Brain microvascular endothelial cell (primary cell): ENCODE measurements around the gene TSPOAP1.
A peak's percentile ranks its signal among the peaks of the same experiment; 100 is the strongest.

Source experiments
- DNase-seq: peaks from one replicate; pipeline ENCODE4 v3.0.0-alpha.2; 2020
- H3K27ac ChIP-seq: fragments of 250-450 bp; sonication (Bioruptor Pico); 2 replicates; pipeline ENCODE4 v1.5.1; 2020; ENCODE audit warnings: mild to moderate bottlenecking, moderate library complexity
- H3K27me3 ChIP-seq: fragments of 250-450 bp; sonication (Bioruptor Pico); replicated peaks from 2 replicates; pipeline ENCODE4 v1.5.1; 2020; ENCODE audit warnings: mild to moderate bottlenecking
- H3K36me3 ChIP-seq: fragments of 250-450 bp; sonication (Bioruptor Pico); replicated peaks from 2 replicates; pipeline ENCODE4 v1.5.1; 2020; ENCODE audit warnings: mild to moderate bottlenecking
- H3K4me3 ChIP-seq: 2 replicates; pipeline ENCODE4 v1.5.1; 2011; ENCODE audit warnings: low read depth, mild to moderate bottlenecking, control low read depth, low read length, moderate library complexity
- in situ Hi-C: cut with HindIII; loops from 2 replicates; pipeline ENCODE4 v1.10.0; 2017; ENCODE audit warnings: low sequenced_read_pairs, low pct_ligation_motif_present
- TF ChIP-seq, protein P1 (sequence below): IDR thresholded peaks from 2 replicates; pipeline ENCODE4 v1.5.1; 2011; ENCODE audit warnings: low read depth, mild to moderate bottlenecking, moderate library complexity, low read length, control low read depth, inconsistent platforms; ENCODE audit errors: missing control alignments

Gene TSPOAP1

GRCh38 chr17:58357312-58358297 is 29.0 kb upstream of the TSPOAP1 start:
- no peaks in the 10 kb centered on the region for H3K36me3 ChIP-seq
- H3K4me3 ChIP-seq = no peak overlapping the region
- no peak overlapping the region for H3K27ac ChIP-seq
- in situ Hi-C loops = no loop called here
- TF ChIP-seq, protein P1, sequence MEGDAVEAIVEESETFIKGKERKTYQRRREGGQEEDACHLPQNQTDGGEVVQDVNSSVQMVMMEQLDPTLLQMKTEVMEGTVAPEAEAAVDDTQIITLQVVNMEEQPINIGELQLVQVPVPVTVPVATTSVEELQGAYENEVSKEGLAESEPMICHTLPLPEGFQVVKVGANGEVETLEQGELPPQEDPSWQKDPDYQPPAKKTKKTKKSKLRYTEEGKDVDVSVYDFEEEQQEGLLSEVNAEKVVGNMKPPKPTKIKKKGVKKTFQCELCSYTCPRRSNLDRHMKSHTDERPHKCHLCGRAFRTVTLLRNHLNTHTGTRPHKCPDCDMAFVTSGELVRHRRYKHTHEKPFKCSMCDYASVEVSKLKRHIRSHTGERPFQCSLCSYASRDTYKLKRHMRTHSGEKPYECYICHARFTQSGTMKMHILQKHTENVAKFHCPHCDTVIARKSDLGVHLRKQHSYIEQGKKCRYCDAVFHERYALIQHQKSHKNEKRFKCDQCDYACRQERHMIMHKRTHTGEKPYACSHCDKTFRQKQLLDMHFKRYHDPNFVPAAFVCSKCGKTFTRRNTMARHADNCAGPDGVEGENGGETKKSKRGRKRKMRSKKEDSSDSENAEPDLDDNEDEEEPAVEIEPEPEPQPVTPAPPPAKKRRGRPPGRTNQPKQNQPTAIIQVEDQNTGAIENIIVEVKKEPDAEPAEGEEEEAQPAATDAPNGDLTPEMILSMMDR = no peak
- no peak for DNase-seq
- no peaks in the 10 kb centered on the region for H3K27me3 ChIP-seq

DNA sequence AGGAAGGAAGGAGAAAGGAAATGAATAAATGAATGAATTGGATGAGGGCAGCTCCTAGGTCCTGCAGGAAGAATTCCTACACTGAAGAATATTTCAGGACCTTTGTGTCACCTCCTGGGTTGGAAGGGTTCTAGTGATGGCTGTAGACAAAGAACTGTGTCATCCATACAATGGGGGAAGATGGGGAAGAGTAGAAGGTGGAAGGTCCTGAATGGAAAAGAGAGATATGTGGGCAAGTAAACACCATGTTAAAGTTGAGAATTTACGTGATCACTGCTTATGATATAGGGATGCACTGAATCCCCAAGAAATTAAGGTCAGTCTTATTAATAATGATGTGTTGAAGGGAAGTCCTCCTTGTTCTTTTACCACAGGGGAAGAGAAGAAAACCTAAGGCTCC is 27.6 kb upstream of the TSPOAP1 start:
- no peaks in the 10 kb centered on the region for H3K36me3 ChIP-seq
- H3K27ac ChIP-seq = no peak overlapping the region
- TF ChIP-seq, protein P1 = no peak
- no peaks in the 10 kb centered on the region for H3K27me3 ChIP-seq
- no peak overlapping the region for H3K4me3 ChIP-seq
- in situ Hi-C loops = no loop called here
- no peak for DNase-seq

- Histone ChIP-seq H3K27ac (no peak overlapping the region), H3K27me3 (no peaks in the 10 kb centered on the region), H3K4me3 (no peak overlapping the region), H3K36me3 (peaks cover 6% of the 10 kb centered on the region)
- in situ Hi-C loops = no loop called here
- no peak for DNase-seq
- TF ChIP-seq, protein P1 = no peak
Observed at GRCh38 chr17:58354541-58355216, 26.1 kb upstream of the TSPOAP1 start.

DNA sequence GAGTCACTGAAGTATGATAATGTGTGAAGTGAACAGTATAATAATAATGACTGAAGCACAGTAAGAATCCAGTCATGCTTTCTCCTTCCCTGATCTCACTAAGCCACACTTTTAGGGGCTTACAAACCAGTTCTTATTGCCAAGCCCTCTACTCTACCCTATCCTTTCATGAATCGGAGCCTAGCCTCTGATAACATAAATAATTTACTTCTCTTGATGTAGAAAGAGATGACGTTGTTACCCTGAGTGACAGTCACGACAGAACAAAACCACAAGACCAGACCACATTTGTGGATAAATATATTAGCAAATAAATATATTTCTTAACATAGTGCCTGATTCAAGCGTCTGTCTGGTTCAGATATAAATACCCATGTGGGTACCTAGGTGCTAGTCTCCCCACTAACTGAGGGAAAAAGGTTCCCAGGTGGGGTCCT is 24.8 kb upstream of the TSPOAP1 start:
- in situ Hi-C loops = no loop called here
- H3K27me3 ChIP-seq = no peaks in the 10 kb centered on the region
- no peak overlapping the region for H3K4me3 ChIP-seq
- DNase-seq = no peak
- no peak overlapping the region for H3K27ac ChIP-seq
- H3K36me3 ChIP-seq = peaks cover 19% of the 10 kb centered on the region
- TF ChIP-seq, protein P1 = no peak

GRCh38 chr17:58352596-58353388 is 24.2 kb upstream of the TSPOAP1 start:
- H3K27me3 ChIP-seq = no peaks in the 10 kb centered on the region
- DNase-seq = peak; percentile 37
- H3K4me3 ChIP-seq = peak overlapping the region; percentile 98
- peaks cover 25% of the 10 kb centered on the region for H3K36me3 ChIP-seq
- in situ Hi-C loops = no loop called here
- peak overlapping the region; percentile 59 for H3K27ac ChIP-seq
- TF ChIP-seq, protein P1 = no peak
